Right lobe of liver (tissue), 4 donors: ENCODE data around the gene PTEN.

Experiments
- POLR2A ChIP-seq: fragments of 450-650 bp; IDR thresholded peaks from one replicate; pipeline ENCODE4 v1.6.1; 2017; ENCODE audit warnings: antibody characterized with exemption, mild to moderate bottlenecking
- TF ChIP-seq, protein P1 (sequence below), 4 donors: fragments of 200-600 bp in 3 of 4; fragments of 450-650 bp in 1 of 4; IDR thresholded peaks; one replicate each; pipeline versions ENCODE4 v1.5.1 to v1.8.0; 2016 to 2022; ENCODE audit warnings: antibody characterized with exemption in 4 of 4, mild to moderate bottlenecking in 2 of 4
- donor health status: DM: no; HTN: no; CAD: no.
- donor health status: DM: no; HTN: no; CAD: no.
- donor health status: DM: no; HTN: yes; CAD: no.

DNA sequence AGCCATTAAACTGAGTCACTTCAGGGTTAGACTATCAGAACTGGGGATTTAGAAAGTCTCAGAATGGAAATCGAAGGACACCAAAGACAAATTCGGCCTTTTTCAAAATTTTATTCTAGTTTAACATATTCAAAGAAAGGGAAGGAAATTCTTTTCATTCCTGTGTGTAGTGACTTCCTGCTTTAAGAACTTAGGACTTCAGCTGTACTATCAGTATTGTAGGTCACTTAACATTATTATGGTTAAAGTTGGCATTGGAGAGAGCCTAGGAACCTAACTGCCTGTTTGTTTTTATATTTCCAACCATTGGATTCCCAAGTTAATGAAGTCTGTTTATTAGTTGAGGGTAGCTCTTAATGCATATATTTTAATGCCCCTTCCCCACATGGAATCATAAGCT is 63.7 kb downstream of the PTEN start:
- TF ChIP-seq, protein P1, sequence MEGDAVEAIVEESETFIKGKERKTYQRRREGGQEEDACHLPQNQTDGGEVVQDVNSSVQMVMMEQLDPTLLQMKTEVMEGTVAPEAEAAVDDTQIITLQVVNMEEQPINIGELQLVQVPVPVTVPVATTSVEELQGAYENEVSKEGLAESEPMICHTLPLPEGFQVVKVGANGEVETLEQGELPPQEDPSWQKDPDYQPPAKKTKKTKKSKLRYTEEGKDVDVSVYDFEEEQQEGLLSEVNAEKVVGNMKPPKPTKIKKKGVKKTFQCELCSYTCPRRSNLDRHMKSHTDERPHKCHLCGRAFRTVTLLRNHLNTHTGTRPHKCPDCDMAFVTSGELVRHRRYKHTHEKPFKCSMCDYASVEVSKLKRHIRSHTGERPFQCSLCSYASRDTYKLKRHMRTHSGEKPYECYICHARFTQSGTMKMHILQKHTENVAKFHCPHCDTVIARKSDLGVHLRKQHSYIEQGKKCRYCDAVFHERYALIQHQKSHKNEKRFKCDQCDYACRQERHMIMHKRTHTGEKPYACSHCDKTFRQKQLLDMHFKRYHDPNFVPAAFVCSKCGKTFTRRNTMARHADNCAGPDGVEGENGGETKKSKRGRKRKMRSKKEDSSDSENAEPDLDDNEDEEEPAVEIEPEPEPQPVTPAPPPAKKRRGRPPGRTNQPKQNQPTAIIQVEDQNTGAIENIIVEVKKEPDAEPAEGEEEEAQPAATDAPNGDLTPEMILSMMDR (IDR thresholded peaks at IDR 0.05), result no peak
- TF ChIP-seq POLR2A, result no peak
